Trophoblast cell (in vitro differentiated cells and primary cell): ENCODE results near the gene GLIS2.

Source experiments
- DNase-seq, 2 donors: peaks; one replicate each; pipeline ENCODE4 v3.0.0-alpha.2; 2016
- H2AFZ ChIP-seq: 2 replicates; pipeline ENCODE4 v1.6.1; 2013; ENCODE audit warnings: low read length, moderate library complexity, mild to moderate bottlenecking; ENCODE audit not compliant: insufficient read depth, poor library complexity
- H2AK5ac ChIP-seq: 2 replicates; pipeline ENCODE4 v1.6.1; 2013; ENCODE audit warnings: mild to moderate bottlenecking, low read length
- H2BK120ac ChIP-seq: 2 replicates; pipeline ENCODE4 v1.6.1; 2013; ENCODE audit warnings: low read length, mild to moderate bottlenecking, moderate library complexity; ENCODE audit not compliant: insufficient read depth, poor library complexity
- H2BK12ac ChIP-seq: 2 replicates; pipeline ENCODE4 v1.6.1; 2013; ENCODE audit warnings: mild to moderate bottlenecking, low read length, moderate library complexity
- H2BK5ac ChIP-seq: 2 replicates; pipeline ENCODE4 v1.6.1; 2013; ENCODE audit warnings: low read length, low read depth, moderate library complexity, mild to moderate bottlenecking; ENCODE audit not compliant: poor library complexity
- H3K14ac ChIP-seq: 2 replicates; pipeline ENCODE4 v1.6.1; 2013; ENCODE audit warnings: mild to moderate bottlenecking, low read length
- H3K18ac ChIP-seq: 2 replicates; pipeline ENCODE4 v1.6.1; 2013; ENCODE audit warnings: mild to moderate bottlenecking, low read length
- H3K23ac ChIP-seq: 2 replicates; pipeline ENCODE4 v1.6.1; 2013; ENCODE audit warnings: low read length
- H3K27ac ChIP-seq: 2 replicates; pipeline ENCODE4 v1.5.1; 2013; ENCODE audit warnings: low read depth, mild to moderate bottlenecking, inconsistent platforms, low read length, moderate library complexity
- H3K27me3 ChIP-seq: 2 replicates; pipeline ENCODE4 v1.6.1; 2013; ENCODE audit warnings: inconsistent platforms, mild to moderate bottlenecking, low read length, moderate library complexity; ENCODE audit not compliant: insufficient read depth
- H3K36me3 ChIP-seq, 2 experiments: 1 replicate in 1 of 2; 2 replicates in 1 of 2; pipeline ENCODE4 v1.6.1; 2013; ENCODE audit warnings: low read length in 2 of 2, mild to moderate bottlenecking in 2 of 2, moderate library complexity in 1 of 2; ENCODE audit not compliant: insufficient read depth in 2 of 2, control insufficient read depth in 1 of 2
- H3K4ac ChIP-seq: 2 replicates; pipeline ENCODE4 v1.6.1; 2013; ENCODE audit warnings: low read depth, mild to moderate bottlenecking, low read length, moderate library complexity
- H3K4me1 ChIP-seq, 2 experiments: 1 replicate in 1 of 2; 2 replicates in 1 of 2; pipeline ENCODE4 v1.6.1; 2013; ENCODE audit warnings: low read length in 2 of 2, mild to moderate bottlenecking in 2 of 2, moderate library complexity in 1 of 2; ENCODE audit not compliant: insufficient read depth in 2 of 2, control insufficient read depth in 1 of 2
- H3K4me2 ChIP-seq: 2 replicates; pipeline ENCODE4 v1.6.1; 2013; ENCODE audit warnings: inconsistent platforms, mild to moderate bottlenecking, low read length, moderate library complexity
- H3K4me3 ChIP-seq: 2 replicates; pipeline ENCODE4 v1.5.1; 2013; ENCODE audit warnings: mild to moderate bottlenecking, low read depth, low read length, inconsistent platforms
- H3K79me1 ChIP-seq: one replicate; pipeline ENCODE4 v1.6.1; 2013; ENCODE audit warnings: low read length
- H3K79me2 ChIP-seq: 2 replicates; pipeline ENCODE4 v1.6.1; 2013; ENCODE audit warnings: low read length, mild to moderate bottlenecking; ENCODE audit not compliant: control insufficient read depth, insufficient read depth, poor library complexity
- H3K9ac ChIP-seq: 2 replicates; pipeline ENCODE4 v1.6.1; 2013; ENCODE audit warnings: mild to moderate bottlenecking, low read length
- H3K9me3 ChIP-seq: 2 replicates; pipeline ENCODE4 v1.6.1; 2013; ENCODE audit warnings: low read depth, mild to moderate bottlenecking, control low read depth, inconsistent platforms, low read length; ENCODE audit not compliant: insufficient read depth
- H4K12ac ChIP-seq: 2 replicates; pipeline ENCODE4 v1.6.1; 2013; ENCODE audit warnings: low read depth, mild to moderate bottlenecking, low read length, moderate library complexity
- H4K8ac ChIP-seq: 2 replicates; pipeline ENCODE4 v1.6.1; 2013; ENCODE audit warnings: low read depth, mild to moderate bottlenecking, low read length, moderate library complexity
- H4K91ac ChIP-seq: one replicate; pipeline ENCODE4 v1.6.1; 2013; ENCODE audit warnings: low read depth, mild to moderate bottlenecking, low read length, moderate library complexity
- WGBS: extraction: QIAGEN DNeasy Blood & Tissue Kit; methylation state at CpG from one replicate; pipeline ENCODE4 v1.1.7; 2013; ENCODE audit warnings: missing lambda C conversion rate; ENCODE audit not compliant: insufficient read length, insufficient coverage; ENCODE audit errors: extremely low coverage; 5-methylcytosine and 5-hydroxymethylcytosine counted together

Gene GLIS2

DNA sequence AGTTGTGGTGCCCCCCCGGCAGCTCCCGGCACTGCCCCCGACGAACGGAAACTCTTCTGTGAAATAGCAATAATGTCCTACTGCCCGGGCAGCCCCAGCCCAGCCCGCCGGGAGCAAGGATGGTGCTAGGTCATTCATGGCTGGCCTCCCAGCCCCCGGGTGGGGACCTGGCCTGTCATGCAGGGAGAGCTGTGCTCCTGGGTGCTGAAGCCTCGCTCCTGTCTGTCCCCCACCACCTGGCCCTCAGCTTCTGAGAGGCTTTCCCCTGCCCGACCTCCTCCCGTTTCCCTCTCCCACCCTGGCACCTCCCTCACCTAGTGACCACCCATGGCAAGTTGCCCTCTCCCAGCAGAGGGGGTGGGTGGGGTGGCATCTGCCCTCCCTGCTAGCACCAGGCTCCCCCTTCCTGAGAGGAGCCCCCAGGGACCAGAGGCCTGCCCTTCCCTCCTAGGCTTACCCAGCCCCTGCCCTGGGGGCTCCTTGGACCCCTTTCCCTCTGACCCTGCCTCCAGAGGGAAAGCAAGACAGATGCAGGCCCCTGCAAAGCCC is 21.7 kb downstream of the GLIS2 start:
- no peak overlapping the region for H3K9ac ChIP-seq
- H3K79me1 ChIP-seq = no peaks in the 10 kb centered on the region
- H3K18ac ChIP-seq = no peak overlapping the region
- no peak overlapping the region for H2BK12ac ChIP-seq
- H2BK120ac ChIP-seq = no peak overlapping the region
- H4K91ac ChIP-seq = no peak overlapping the region
- H4K8ac ChIP-seq = no peak overlapping the region
- peaks cover 68 to 71% of the 10 kb centered on the region in 2 experiments for H3K36me3 ChIP-seq
- H2AFZ ChIP-seq = no peak overlapping the region
- H3K4me2 ChIP-seq = no peak overlapping the region
- H4K12ac ChIP-seq = no peak overlapping the region
- H3K14ac ChIP-seq = no peak overlapping the region
- no peaks in the 10 kb centered on the region for H3K27me3 ChIP-seq
- peaks cover 2% of the 10 kb centered on the region for H3K9me3 ChIP-seq
- no peak overlapping the region for H3K27ac ChIP-seq
- H2AK5ac ChIP-seq = no peak overlapping the region
- no peak overlapping the region for H3K4ac ChIP-seq
- no peaks in the 10 kb centered on the region for H3K79me2 ChIP-seq
- H3K4me1 ChIP-seq = no peaks in the 10 kb centered on the region
- DNase-seq = no peak
- H3K4me3 ChIP-seq = no peak overlapping the region
- H3K23ac ChIP-seq = no peak overlapping the region
- H2BK5ac ChIP-seq = no peak overlapping the region
- no CpG with 5 or more reads among the region's 12 CpGs for WGBS

DNA sequence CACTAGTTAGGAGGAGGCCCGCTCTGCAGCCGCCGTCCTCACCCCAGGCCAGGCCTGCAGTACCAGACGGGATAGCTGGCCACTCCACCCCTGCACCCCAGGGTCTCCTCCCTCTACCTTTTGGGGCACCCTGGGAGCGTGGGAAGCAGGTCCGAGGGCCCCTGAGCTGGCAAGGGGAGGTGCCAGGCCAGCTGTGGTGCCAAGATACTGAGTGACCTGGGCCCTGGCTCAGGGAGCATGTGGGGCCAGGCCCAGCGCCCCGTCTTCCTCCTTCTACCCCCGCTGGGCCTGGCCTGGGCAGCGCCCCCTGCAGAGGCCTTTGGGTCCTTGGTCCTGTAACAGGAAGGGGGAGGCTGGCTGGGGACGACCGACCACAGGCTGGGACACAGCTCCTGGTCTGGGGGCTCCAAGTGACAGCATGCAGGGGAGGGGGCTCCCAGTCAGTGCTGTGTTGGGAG is 22.3 kb downstream of the GLIS2 start:
- Histone ChIP-seq H3K27me3 (no peaks in the 10 kb centered on the region), H3K9me3 (peaks cover 2% of the 10 kb centered on the region), H3K4me2 (no peak overlapping the region), H3K23ac (no peak overlapping the region), H3K36me3 (peaks cover 67 to 70% of the 10 kb centered on the region in 2 experiments), H3K4ac (no peak overlapping the region), H3K4me3 (no peak overlapping the region), H2BK12ac (no peak overlapping the region), H3K4me1 (no peaks in the 10 kb centered on the region), H3K79me1 (no peaks in the 10 kb centered on the region), H3K79me2 (peaks cover under 1% of the 10 kb centered on the region), H3K18ac (no peak overlapping the region), H2BK5ac (no peak overlapping the region), H3K27ac (no peak overlapping the region), H2BK120ac (no peak overlapping the region), H3K14ac (no peak overlapping the region), H4K8ac (no peak overlapping the region), H4K91ac (no peak overlapping the region), H2AK5ac (no peak overlapping the region), H4K12ac (peak overlapping the region; percentile 49), H3K9ac (no peak overlapping the region), H2AFZ (no peak overlapping the region)
- DNase-seq = no peak
- no CpG with 5 or more reads among the region's 12 CpGs for WGBS

DNA sequence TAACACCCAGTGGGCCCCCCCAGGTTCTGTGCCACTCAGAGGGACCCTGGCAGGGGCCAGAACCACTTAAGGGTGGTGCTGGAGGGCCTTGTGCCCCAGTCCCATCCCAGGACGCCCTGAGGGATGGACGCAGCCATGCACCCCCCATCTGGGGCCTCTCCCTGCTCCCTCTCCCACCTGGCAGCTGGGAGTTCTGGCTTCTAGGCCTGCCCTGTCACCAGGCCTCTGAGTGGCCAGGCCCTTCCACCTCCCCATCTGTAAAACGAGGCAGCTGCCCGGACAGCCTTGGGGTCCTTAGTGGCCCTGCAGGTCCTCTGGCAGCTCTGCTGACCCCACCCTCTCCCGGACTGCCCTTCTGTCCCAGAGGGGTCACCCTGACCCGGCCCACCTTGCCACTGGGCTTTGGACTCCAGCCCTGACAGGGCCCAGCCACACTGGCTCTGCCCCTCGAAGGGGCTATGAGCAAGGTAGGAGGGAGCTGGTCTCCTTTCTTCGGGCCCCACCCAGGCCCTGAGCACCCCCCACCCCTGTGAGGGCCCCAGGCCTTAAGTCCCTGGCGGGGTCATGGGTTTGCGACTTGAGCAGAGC is 22.9 kb downstream of the GLIS2 start:
- no peak overlapping the region for H3K27ac ChIP-seq
- H4K12ac ChIP-seq = no peak overlapping the region
- no peak overlapping the region for H2BK12ac ChIP-seq
- no peaks in the 10 kb centered on the region for H3K27me3 ChIP-seq
- H3K4ac ChIP-seq = no peak overlapping the region
- H3K18ac ChIP-seq = no peak overlapping the region
- no peak overlapping the region for H3K14ac ChIP-seq
- H3K4me2 ChIP-seq = no peak overlapping the region
- no CpG with 5 or more reads among the region's 10 CpGs for WGBS
- peaks cover 2% of the 10 kb centered on the region for H3K9me3 ChIP-seq
- H2BK5ac ChIP-seq = no peak overlapping the region
- H2AFZ ChIP-seq = no peak overlapping the region
- no peak overlapping the region for H3K23ac ChIP-seq
- no peak overlapping the region for H4K91ac ChIP-seq
- no peak overlapping the region for H3K4me3 ChIP-seq
- H3K79me2 ChIP-seq = peaks cover 3% of the 10 kb centered on the region
- no peaks in the 10 kb centered on the region for H3K79me1 ChIP-seq
- H3K36me3 ChIP-seq = peaks cover 61 to 69% of the 10 kb centered on the region in 2 experiments
- H2AK5ac ChIP-seq = no peak overlapping the region
- no peak overlapping the region for H2BK120ac ChIP-seq
- H3K9ac ChIP-seq = no peak overlapping the region
- no peaks in the 10 kb centered on the region for H3K4me1 ChIP-seq
- DNase-seq = no peak
- H4K8ac ChIP-seq = no peak overlapping the region

DNA sequence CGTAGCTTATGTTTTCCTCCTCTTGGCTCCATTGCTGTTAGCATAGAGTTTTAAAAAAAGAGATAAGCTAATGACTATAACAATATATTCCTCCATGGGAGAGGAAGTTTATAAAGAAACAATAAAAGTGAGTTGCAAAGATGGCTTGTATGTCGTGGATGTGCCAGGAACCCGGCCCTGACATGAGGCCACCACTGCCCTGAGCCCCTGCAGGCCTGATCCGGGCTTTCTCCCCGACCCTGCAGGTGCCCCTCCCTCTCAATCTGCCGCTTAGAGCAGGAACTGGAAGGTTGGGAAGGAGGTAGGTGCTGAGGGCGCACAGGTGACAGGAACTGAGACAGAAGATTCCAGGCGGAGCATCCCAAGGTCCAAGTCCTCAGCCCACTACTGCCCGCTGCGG is 23.6 kb downstream of the GLIS2 start:
- peaks cover 60 to 69% of the 10 kb centered on the region in 2 experiments for H3K36me3 ChIP-seq
- no peak overlapping the region for H4K12ac ChIP-seq
- H4K91ac ChIP-seq = no peak overlapping the region
- no peak overlapping the region for H3K27ac ChIP-seq
- no peak overlapping the region for H3K9ac ChIP-seq
- H3K18ac ChIP-seq = no peak overlapping the region
- H2BK12ac ChIP-seq = no peak overlapping the region
- H3K27me3 ChIP-seq = no peaks in the 10 kb centered on the region
- no peak overlapping the region for H2AFZ ChIP-seq
- no peaks in the 10 kb centered on the region for H3K79me1 ChIP-seq
- H3K4me2 ChIP-seq = no peak overlapping the region
- no peak overlapping the region for H2BK5ac ChIP-seq
- no peak overlapping the region for H3K23ac ChIP-seq
- no peak overlapping the region for H4K8ac ChIP-seq
- no CpG with 5 or more reads among the region's 10 CpGs for WGBS
- no peak for DNase-seq
- no peak overlapping the region for H2AK5ac ChIP-seq
- no peak overlapping the region for H3K14ac ChIP-seq
- no peak overlapping the region for H3K4ac ChIP-seq
- H3K79me2 ChIP-seq = peaks cover 3% of the 10 kb centered on the region
- no peak overlapping the region for H3K4me3 ChIP-seq
- H3K9me3 ChIP-seq = peaks cover 2% of the 10 kb centered on the region
- H3K4me1 ChIP-seq = no peaks in the 10 kb centered on the region
- H2BK120ac ChIP-seq = no peak overlapping the region
